ENCODE results near the gene PLD1.

Gene PLD1

DNA sequence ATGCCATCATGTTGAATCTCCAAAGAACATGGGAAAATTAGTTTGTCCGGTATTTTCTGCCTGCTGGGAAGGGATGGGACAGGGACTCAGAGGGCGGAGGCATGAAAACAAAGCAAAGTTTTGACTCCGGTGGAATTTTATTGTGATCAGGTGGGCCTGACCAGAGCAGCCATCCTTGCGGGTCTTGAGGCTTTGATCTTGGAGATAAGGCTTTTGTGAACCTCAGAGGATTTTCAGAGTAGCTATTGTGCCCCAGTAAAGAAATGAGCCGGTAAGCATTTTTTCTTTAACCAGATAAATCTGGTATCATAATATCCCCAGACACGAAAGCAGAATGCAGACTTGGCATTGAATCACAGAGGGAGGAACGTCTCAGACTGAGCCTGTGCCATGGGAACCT, 250.7 kb downstream of the PLD1 start:
- no peak for DNase-seq (ENCODE audit: low read depth)
- H3K4me3 ChIP-seq (ENCODE audit: low read depth, low read length), result no peak overlapping the region
- TF ChIP-seq MYC (IDR thresholded peaks at IDR 0.05; ENCODE audit: low read depth, low read length), result no peak
- TF ChIP-seq, protein P1, sequence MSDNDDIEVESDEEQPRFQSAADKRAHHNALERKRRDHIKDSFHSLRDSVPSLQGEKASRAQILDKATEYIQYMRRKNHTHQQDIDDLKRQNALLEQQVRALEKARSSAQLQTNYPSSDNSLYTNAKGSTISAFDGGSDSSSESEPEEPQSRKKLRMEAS (IDR thresholded peaks at IDR 0.05; ENCODE audit: low read depth, low read length), result no peak
- TF ChIP-seq CTCF (IDR thresholded peaks at IDR 0.05; ENCODE audit: low read depth, low read length), result no peak
- TF ChIP-seq POLR2A (IDR thresholded peaks at IDR 0.05; ENCODE audit: extremely low read depth, insufficient read length), result no peak

- TF ChIP-seq POLR2A (IDR thresholded peaks at IDR 0.05; ENCODE audit: extremely low read depth, insufficient read length) (no peak), CTCF (IDR thresholded peaks at IDR 0.05; ENCODE audit: low read depth, low read length) (no peak), MYC (IDR thresholded peaks at IDR 0.05; ENCODE audit: low read depth, low read length) (no peak)
- TF ChIP-seq, protein P1 (IDR thresholded peaks at IDR 0.05; ENCODE audit: low read depth, low read length), result no peak
- DNase-seq (ENCODE audit: low read depth), result no peak
- no peak overlapping the region for H3K4me3 ChIP-seq (ENCODE audit: low read depth, low read length)
These were observed 252.0 kb downstream of the PLD1 start for GRCh38 chr3:171558188-171558696.

GRCh38 chr3:171557173-171557572, 253.1 kb downstream of the PLD1 start:
- DNase-seq (ENCODE audit: low read depth), result no peak
- TF ChIP-seq, protein P1 (IDR thresholded peaks at IDR 0.05; ENCODE audit: low read depth, low read length), result no peak
- TF ChIP-seq MYC (IDR thresholded peaks at IDR 0.05; ENCODE audit: low read depth, low read length) (no peak), POLR2A (IDR thresholded peaks at IDR 0.05; ENCODE audit: extremely low read depth, insufficient read length) (no peak), CTCF (IDR thresholded peaks at IDR 0.05; ENCODE audit: low read depth, low read length) (no peak)
- H3K4me3 ChIP-seq (ENCODE audit: low read depth, low read length), result no peak overlapping the region

- DNase-seq (ENCODE audit: low read depth), result no peak
These were observed 253.6 kb downstream of the PLD1 start for GRCh38 chr3:171556574-171557145.

DNA sequence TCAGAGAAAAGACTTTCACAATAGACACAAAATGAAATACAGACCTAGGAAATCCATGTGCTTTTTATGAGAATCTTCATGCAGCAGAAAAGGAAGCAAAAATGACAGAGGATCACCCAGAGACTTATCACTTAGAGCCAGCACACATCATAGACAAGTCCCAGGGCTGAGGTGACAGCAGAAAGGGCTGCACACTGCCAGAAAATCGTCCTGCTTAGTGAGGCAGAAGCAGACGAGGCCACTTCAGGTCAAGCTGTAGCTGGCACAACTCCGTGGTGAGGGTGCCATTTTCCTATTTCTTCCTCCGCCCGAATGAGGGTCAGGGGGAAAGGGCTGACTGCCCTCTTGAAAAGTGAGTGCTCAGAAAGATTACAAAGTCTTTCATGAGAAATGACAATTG, 254.1 kb downstream of the PLD1 start:
- no peak overlapping the region for H3K4me3 ChIP-seq (ENCODE audit: low read depth, low read length)
- no peak for DNase-seq (ENCODE audit: low read depth)
- TF ChIP-seq, protein P1 (IDR thresholded peaks at IDR 0.05; ENCODE audit: low read depth, low read length), result peak; percentile 39; the same call in 1 of the 2 replicates
- TF ChIP-seq CTCF (IDR thresholded peaks at IDR 0.05; ENCODE audit: low read depth, low read length) (no peak), POLR2A (IDR thresholded peaks at IDR 0.05; ENCODE audit: extremely low read depth, insufficient read length) (no peak), MYC (IDR thresholded peaks at IDR 0.05; ENCODE audit: low read depth, low read length) (no peak)

More at GRCh38 chr3:171556574-171557145, 253.6 kb downstream of the PLD1 start:
- no peak for TF ChIP-seq CTCF (IDR thresholded peaks at IDR 0.05; ENCODE audit: low read depth, low read length)
- TF ChIP-seq POLR2A (IDR thresholded peaks at IDR 0.05; ENCODE audit: extremely low read depth, insufficient read length), result no peak
- TF ChIP-seq, protein P1 (IDR thresholded peaks at IDR 0.05; ENCODE audit: low read depth, low read length), result no peak
- no peak for TF ChIP-seq MYC (IDR thresholded peaks at IDR 0.05; ENCODE audit: low read depth, low read length)
- no peak overlapping the region for H3K4me3 ChIP-seq (ENCODE audit: low read depth, low read length)

All from NB4 (cell line).